ENCODE results near the gene WNT3. TPM values are rescaled to one million over a fixed set of nuclear protein-coding genes. Genes with fewer than 3 reads are reported as not detected.

WNT3 gene
- total RNA-seq, 4 donors from 2014 or later: 0.83 to 10.1 (median 6.5) TPM

DNA sequence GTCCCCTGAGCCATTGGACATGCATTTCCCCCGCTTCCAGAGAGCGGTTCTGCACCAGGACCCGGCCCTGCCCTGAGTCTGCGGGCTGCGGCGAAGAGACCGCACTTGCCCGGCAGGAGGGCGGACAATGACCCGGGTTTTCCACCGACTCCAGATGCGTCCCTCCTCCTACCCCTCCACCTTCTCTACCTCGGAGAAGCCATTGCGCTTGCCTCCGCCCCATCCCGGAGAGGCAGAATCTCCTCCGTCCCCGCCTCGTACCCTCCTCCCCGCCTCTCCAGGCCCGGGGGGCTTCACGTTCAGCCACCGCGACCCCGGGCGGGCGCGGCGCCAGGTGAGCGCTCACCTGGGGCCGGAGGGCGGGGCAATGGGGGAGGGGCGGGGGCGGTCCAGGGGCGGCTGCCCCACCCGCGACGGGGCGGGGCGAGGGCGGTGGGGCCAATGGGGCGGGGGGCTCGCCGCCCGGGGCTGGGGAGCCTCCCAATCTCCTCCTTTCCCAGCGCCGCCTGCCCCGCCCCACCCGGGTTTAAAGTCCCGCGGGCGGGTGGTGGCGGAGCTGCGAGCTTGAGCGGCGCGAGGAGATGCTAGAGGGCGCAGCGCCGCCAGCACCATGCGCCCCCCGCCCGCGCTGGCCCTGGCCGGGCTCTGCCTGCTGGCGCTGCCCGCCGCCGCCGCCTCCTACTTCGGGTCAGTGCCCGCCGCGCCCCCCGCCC lies 32.7 kb upstream of the WNT3 start, which contains the start of gene WNT9B:
WNT9B (plus strand) TSS at position 555 of the 713 bp plus-strand sequence; CDS start at position 611, 56 bp downstream.
- peaks cover 0 to 17% of the 10 kb centered on the region in 2 donors for H3K27me3 ChIP-seq
- H3K36me3 ChIP-seq: no peaks in the 10 kb centered on the region
- peak in 2 of 3 donors; percentile 82 to 87 for DNase-seq
- H3K4me1 ChIP-seq: peaks cover 0 to 16% (median 7%) of the 10 kb centered on the region in 4 donors
- TF ChIP-seq, protein P1, sequence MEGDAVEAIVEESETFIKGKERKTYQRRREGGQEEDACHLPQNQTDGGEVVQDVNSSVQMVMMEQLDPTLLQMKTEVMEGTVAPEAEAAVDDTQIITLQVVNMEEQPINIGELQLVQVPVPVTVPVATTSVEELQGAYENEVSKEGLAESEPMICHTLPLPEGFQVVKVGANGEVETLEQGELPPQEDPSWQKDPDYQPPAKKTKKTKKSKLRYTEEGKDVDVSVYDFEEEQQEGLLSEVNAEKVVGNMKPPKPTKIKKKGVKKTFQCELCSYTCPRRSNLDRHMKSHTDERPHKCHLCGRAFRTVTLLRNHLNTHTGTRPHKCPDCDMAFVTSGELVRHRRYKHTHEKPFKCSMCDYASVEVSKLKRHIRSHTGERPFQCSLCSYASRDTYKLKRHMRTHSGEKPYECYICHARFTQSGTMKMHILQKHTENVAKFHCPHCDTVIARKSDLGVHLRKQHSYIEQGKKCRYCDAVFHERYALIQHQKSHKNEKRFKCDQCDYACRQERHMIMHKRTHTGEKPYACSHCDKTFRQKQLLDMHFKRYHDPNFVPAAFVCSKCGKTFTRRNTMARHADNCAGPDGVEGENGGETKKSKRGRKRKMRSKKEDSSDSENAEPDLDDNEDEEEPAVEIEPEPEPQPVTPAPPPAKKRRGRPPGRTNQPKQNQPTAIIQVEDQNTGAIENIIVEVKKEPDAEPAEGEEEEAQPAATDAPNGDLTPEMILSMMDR (IDR thresholded peaks at IDR 0.05): peak in 2 of 6 experiments; percentile 8 to 18
- peak in 1 of 2 donors; percentile 20 for TF ChIP-seq POLR2A (IDR thresholded peaks at IDR 0.05)
- H3K9me3 ChIP-seq: no peaks in the 10 kb centered on the region
- peak within 1 kb of the TSS in 1 of 4 donors; percentile 49 for H3K27ac ChIP-seq
- peak within 1 kb of the TSS; percentile 24 to 61 (median 52) for H3K4me3 ChIP-seq

DNA sequence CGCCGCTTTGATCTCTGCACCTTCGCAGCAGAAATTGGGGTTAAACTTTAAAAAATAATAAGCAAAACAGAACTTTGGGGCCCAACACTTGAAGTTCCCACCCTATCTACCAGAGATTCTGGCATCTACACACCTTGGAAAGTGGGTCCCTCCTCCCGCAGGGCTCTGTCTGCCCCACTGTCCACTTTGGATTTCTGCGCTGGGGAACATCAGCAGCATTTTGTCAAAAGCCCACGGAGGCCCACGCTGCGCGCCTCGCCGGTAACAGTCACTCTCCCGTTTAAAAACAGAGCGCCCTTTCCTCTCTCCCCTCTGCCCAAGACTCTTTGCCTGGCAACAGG lies 32.2 kb upstream of the WNT3 start:
- DNase-seq: no peak
- TF ChIP-seq POLR2A (IDR thresholded peaks at IDR 0.05): no peak
- TF ChIP-seq, protein P1 (IDR thresholded peaks at IDR 0.05): no peak
- H3K9me3 ChIP-seq: no peaks in the 10 kb centered on the region
- H3K4me3 ChIP-seq: peak overlapping the region in 3 of 4 donors; percentile 24 to 61 (median 59)
- no peak overlapping the region for H3K27ac ChIP-seq
- no peaks in the 10 kb centered on the region for H3K36me3 ChIP-seq
- H3K4me1 ChIP-seq: peaks cover 0 to 16% (median 7%) of the 10 kb centered on the region in 4 donors
- peaks cover 0 to 17% of the 10 kb centered on the region in 2 donors for H3K27me3 ChIP-seq

DNA sequence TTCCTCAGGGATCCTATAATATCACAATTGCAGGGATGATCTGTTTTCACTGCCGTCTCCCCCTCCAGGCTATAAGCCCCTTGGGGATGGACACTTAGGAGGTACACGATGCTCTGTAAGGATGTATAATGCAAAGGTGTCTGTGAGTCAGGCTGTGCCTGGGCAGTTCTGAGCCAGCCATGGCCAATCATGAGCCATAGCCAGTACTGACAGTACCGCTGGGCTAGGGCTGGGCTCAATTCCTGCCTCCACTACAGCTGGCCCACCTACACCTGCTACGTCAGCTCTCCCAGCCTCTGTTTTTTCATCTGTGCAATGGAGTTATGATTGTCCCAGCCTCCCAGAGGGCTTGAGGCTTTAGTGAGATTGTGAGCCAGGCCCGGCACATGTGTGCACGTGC lies 30.0 kb upstream of the WNT3 start:
- H3K4me3 ChIP-seq: no peak overlapping the region
- no peak for DNase-seq
- TF ChIP-seq, protein P1 (IDR thresholded peaks at IDR 0.05): no peak
- no peak for TF ChIP-seq POLR2A (IDR thresholded peaks at IDR 0.05)
- H3K27me3 ChIP-seq: peaks cover 0 to 17% of the 10 kb centered on the region in 2 donors
- H3K4me1 ChIP-seq: peaks cover 0 to 16% (median 7%) of the 10 kb centered on the region in 4 donors
- H3K27ac ChIP-seq: no peak overlapping the region
- no peaks in the 10 kb centered on the region for H3K9me3 ChIP-seq
- no peaks in the 10 kb centered on the region for H3K36me3 ChIP-seq

DNA sequence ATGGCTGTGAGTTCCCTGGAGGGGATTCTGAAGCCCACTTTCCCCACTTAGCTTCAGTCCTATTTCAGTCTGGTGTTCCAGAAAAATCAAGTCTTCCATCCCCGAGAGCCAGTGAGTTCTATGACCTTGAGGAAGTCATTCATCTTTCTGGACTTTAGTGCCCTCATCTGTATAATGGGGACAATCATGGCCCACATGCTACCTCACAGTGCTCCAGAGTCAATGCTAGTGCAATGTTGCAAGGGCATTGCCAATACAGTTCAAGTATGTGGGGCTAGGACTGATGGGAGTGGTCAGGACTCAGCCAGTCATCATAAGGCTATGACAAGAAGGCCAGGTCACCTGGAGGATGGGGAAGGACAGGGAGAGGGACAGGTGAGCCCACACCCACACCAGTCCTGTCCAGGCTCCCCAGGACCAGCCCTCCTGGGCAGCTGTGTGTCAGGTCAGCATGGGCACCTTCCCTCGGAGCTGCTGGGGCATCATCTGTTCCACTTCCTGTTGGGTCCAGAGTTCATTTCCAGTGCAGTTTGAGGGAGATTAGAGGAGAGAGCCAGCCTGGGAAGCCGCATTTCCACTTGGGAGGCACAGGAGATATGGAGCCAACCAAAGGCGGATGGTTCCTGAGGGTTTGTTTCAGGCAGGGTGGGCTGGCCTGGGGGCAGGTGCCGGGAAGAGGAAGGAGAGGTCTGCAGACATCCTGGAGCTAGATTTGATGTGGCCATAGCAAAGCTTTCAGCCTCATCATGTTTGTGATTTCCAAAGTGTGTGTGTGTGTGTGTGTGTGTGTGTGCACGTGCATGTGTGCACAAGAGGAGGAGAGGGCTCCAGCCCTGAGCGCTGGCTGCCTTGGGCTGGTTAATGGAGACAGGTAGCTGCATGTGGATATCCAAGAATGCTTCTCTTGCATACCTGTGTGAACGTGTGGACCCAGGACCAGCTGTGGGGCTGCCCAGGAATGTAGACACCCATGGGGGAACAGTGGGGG lies 29.0 kb upstream of the WNT3 start:
- Histone ChIP-seq H3K27ac (peak overlapping the region in 1 of 4 donors; percentile 16), H3K27me3 (peaks cover 0 to 17% of the 10 kb centered on the region in 2 donors), H3K9me3 (peaks cover 0 to 9% (median 4%) of the 10 kb centered on the region in 4 donors), H3K4me3 (no peak overlapping the region), H3K4me1 (peaks cover 0 to 16% (median 7%) of the 10 kb centered on the region in 4 donors), H3K36me3 (no peaks in the 10 kb centered on the region)
- peak in 1 of 3 donors; percentile 68 for DNase-seq
- TF ChIP-seq, protein P1 (IDR thresholded peaks at IDR 0.05): no peak
- no peak for TF ChIP-seq POLR2A (IDR thresholded peaks at IDR 0.05)

DNA sequence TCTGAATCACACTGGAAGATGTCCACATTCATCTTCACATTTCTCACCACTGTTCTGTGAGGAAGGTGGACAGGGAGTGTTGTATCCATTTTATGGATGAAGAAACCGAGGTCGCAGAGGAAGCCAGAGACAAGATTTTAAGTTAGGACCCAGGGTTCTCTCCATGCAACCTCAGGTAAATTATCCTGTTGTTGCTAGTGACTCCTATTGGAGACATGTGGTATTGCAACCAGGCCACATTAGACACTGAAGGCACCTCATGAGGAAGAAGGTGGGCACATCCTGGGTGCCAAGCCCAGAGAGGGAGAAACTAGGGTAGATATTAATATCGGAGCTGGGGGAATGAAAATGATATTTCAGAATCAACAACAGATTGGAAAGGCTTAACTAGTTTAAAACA lies 24.3 kb upstream of the WNT3 start:
- Histone ChIP-seq H3K9me3 (peaks cover 0 to 9% (median 4%) of the 10 kb centered on the region in 4 donors), H3K36me3 (no peaks in the 10 kb centered on the region), H3K27me3 (peaks cover 0 to 13% of the 10 kb centered on the region in 2 donors), H3K4me3 (no peak overlapping the region), H3K27ac (no peak overlapping the region), H3K4me1 (no peaks in the 10 kb centered on the region)
- TF ChIP-seq, protein P1 (IDR thresholded peaks at IDR 0.05): peak in 3 of 6 experiments; percentile 32 to 37 (median 34)
- TF ChIP-seq POLR2A (IDR thresholded peaks at IDR 0.05): no peak
- DNase-seq: peak in 1 of 3 donors; percentile 4

Measured in Peyer's patch (tissue), 4 donors.